ENCODE data around the gene FOXO1. TPM values are rescaled to one million over a fixed set of nuclear protein-coding genes. Genes with fewer than 3 reads are reported as not detected.

Gene FOXO1
- total and polyA plus RNA-seq, 2 of the 13 experiments (the other 11 are each of a cell fraction or from before 2014, with no cell fraction given): 8.1 to 13.1 TPM

DNA sequence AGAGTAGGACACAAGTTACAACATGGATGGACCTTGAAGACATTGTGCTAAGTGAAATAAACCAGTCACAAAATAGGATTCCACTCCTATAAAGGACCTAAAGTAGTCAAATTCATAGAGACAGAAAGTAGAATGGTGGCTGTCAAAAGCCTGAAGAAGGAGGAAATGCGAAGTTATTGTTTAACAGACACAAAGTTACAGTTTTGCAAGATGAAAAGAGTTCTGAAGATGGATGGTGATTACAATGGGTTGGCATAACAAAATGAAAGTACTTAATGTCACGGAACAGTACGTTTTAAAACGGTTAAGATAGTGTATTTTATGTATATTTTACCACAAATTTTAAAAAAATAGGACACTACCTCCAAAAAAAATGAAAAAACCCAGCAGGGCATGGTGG is 34.8 kb downstream of the FOXO1 start (continued):
- no peak for TF ChIP-seq HDAC2 (CRISPR knock-in tag; IDR thresholded peaks at IDR 0.05)
- TF ChIP-seq, protein P1, sequence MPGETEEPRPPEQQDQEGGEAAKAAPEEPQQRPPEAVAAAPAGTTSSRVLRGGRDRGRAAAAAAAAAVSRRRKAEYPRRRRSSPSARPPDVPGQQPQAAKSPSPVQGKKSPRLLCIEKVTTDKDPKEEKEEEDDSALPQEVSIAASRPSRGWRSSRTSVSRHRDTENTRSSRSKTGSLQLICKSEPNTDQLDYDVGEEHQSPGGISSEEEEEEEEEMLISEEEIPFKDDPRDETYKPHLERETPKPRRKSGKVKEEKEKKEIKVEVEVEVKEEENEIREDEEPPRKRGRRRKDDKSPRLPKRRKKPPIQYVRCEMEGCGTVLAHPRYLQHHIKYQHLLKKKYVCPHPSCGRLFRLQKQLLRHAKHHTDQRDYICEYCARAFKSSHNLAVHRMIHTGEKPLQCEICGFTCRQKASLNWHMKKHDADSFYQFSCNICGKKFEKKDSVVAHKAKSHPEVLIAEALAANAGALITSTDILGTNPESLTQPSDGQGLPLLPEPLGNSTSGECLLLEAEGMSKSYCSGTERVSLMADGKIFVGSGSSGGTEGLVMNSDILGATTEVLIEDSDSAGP (CRISPR knock-in tag; IDR thresholded peaks at IDR 0.05; ENCODE audit: borderline replicate concordance): no peak
- TF ChIP-seq PRDM4 (CRISPR knock-in tag; IDR thresholded peaks at IDR 0.05; ENCODE audit: borderline replicate concordance): no peak
- TF ChIP-seq FOXP1 (IDR thresholded peaks at IDR 0.05): no peak
- no peak for TF ChIP-seq FOXP1 (CRISPR knock-in tag; IDR thresholded peaks at IDR 0.05)
- no peak for TF ChIP-seq SYNCRIP (IDR thresholded peaks at IDR 0.05; ENCODE audit: insufficient read depth, low read depth, low read length)

- peaks cover 0 to 7% of the 10 kb centered on the region in 2 experiments; a peak in 3 of 5 replicates for H3K36me3 ChIP-seq (replicated peaks in 1 of 2; ENCODE audit: control insufficient read depth in 1 of 2, insufficient read depth in 2 of 2, low read length in 2 of 2)
- FAIRE-seq (no peak), DNase-seq (ENCODE audit: low spot score) (no peak), ATAC-seq (no peak)
- H3K4me1 ChIP-seq (ENCODE audit: insufficient read depth, low read length): peaks cover 54% of the 10 kb centered on the region
- H3K27me3 ChIP-seq (ENCODE audit: control insufficient read depth in 1 of 2, insufficient read depth in 2 of 2, low read length in 2 of 2): no peaks in the 10 kb centered on the region
- ChIA-PET CTCF (ENCODE audit: low intra/inter-chr PET ratio, low total read pairs) (no interaction called here), POLR2A (interaction anchor here (0.7 kb wide), 1 partner anchor 565 kb away, joined by 3 read pairs; no protein-coding TSS in a partner anchor)
- H2AFZ ChIP-seq (ENCODE audit: low read length): no peak overlapping the region
- peaks cover 93% of the 10 kb centered on the region for H3K79me2 ChIP-seq (ENCODE audit: insufficient read depth, low read length)
- H3K27ac ChIP-seq (ENCODE audit: extremely low read length, insufficient read depth, low read length): no peak overlapping the region
- 95% methylated on average over 3 of the region's 3 CpGs for WGBS (ENCODE audit: low lambda C conversion rate)
- H3K4me3 ChIP-seq (replicated peaks in 1 of 3; ENCODE audit: insufficient read depth in 1 of 3, low read depth in 2 of 3, low read length in 3 of 3): no peak overlapping the region
- in situ Hi-C loops (cut with HindIII; ENCODE audit: extremely low pct_ligation_motif_present, low pct_unique_long_range_greater_than_20kb): no loop called here
- no peaks in the 10 kb centered on the region for H3K9me3 ChIP-seq (ENCODE audit: low read length)
- intact Hi-C loops (cut with micrococcal nuclease; ENCODE audit: unreplicated experiment): no loop called here
- H3K4me2 ChIP-seq (ENCODE audit: low read depth, low read length): no peak overlapping the region
- peaks cover 65% of the 10 kb centered on the region for H4K20me1 ChIP-seq (ENCODE audit: insufficient read depth, low read length)
- BruUV-seq (replicated peaks): no TSS peak
- H3K9ac ChIP-seq (ENCODE audit: insufficient read depth, low read depth, low read length): no peak overlapping the region
- TF ChIP-seq ZBTB49 (CRISPR knock-in tag; IDR thresholded peaks at IDR 0.05; ENCODE audit: borderline replicate concordance) (no peak), ARNT (IDR thresholded peaks at IDR 0.05) (no peak), ZNF350 (CRISPR knock-in tag; IDR thresholded peaks at IDR 0.05; ENCODE audit: borderline replicate concordance, low read depth) (no peak), HNF4A (CRISPR knock-in tag; IDR thresholded peaks at IDR 0.05) (no peak), ZNF124 (CRISPR knock-in tag; IDR thresholded peaks at IDR 0.05) (no peak), ESRRA (CRISPR knock-in tag; IDR thresholded peaks at IDR 0.05; ENCODE audit: low read depth) (no peak), ZBTB20 (CRISPR knock-in tag; IDR thresholded peaks at IDR 0.05; ENCODE audit: borderline replicate concordance, low read depth) (no peak), SOX6 (IDR thresholded peaks at IDR 0.05) (no peak), SOX6 (CRISPR knock-in tag; IDR thresholded peaks at IDR 0.05) (no peak), RFXAP (CRISPR knock-in tag; IDR thresholded peaks at IDR 0.05; ENCODE audit: borderline replicate concordance) (no peak), CHD4 (IDR thresholded peaks at IDR 0.05; ENCODE audit: borderline replicate concordance, low read length) (no peak), PITX1 (CRISPR knock-in tag; IDR thresholded peaks at IDR 0.05) (no peak), ZNF446 (CRISPR knock-in tag; IDR thresholded peaks at IDR 0.05) (no peak)
Measured at GRCh38 chr13:40629678-40630384, 36.6 kb downstream of the FOXO1 start.
